H1 (cell line): ENCODE results near the gene MARCHF10.

Source experiments
- CHD2 ChIP-seq: IDR thresholded peaks from 2 replicates; pipeline ENCODE4 v1.6.1; 2012; ENCODE audit warnings: low read length, improper control_type of control experiment
- CTCF ChIP-seq, 3 experiments: IDR thresholded peaks; 1 replicate in 2 of 3; 2 replicates in 1 of 3; pipeline versions ENCODE4 v1.5.1 to v1.6.1; 2011; ENCODE audit warnings: low read length in 3 of 3, mild to moderate bottlenecking in 3 of 3, inconsistent platforms in 2 of 3, low read depth in 1 of 3, moderate library complexity in 1 of 3; ENCODE audit not compliant: insufficient read depth in 1 of 3; ENCODE audit errors: control extremely low read depth in 1 of 3
- EP300 ChIP-seq, 2 experiments: IDR thresholded peaks; 1 replicate in 1 of 2; 2 replicates in 1 of 2; pipeline ENCODE4 v1.6.1; 2011 to 2012; ENCODE audit warnings: low read depth in 2 of 2, low read length in 2 of 2, mild to moderate bottlenecking in 2 of 2, borderline replicate concordance in 1 of 2, inconsistent platforms in 1 of 2, moderate library complexity in 1 of 2
- EZH2 ChIP-seq: fragments of 200-600 bp; sonication (generic); IDR thresholded peaks from 2 replicates; pipeline ENCODE4 v1.7.1; 2012; ENCODE audit warnings: low read depth, mild to moderate bottlenecking, moderate library complexity, low read length, inconsistent platforms; ENCODE audit not compliant: severe bottlenecking
- MAFK ChIP-seq: IDR thresholded peaks from 2 replicates; pipeline ENCODE4 v1.6.1; 2012; ENCODE audit warnings: low read depth, mild to moderate bottlenecking, improper control_type of control experiment, low read length
- POLR2A ChIP-seq, 2 experiments: IDR thresholded peaks; 1 replicate in 1 of 2; 2 replicates in 1 of 2; pipeline ENCODE4 v1.6.1; 2011; ENCODE audit warnings: low read depth in 2 of 2, low read length in 2 of 2, mild to moderate bottlenecking in 2 of 2; ENCODE audit errors: control extremely low read depth in 1 of 2
- RAD21 ChIP-seq, 2 experiments: IDR thresholded peaks in 1 of 2; conservative IDR thresholded peaks in 1 of 2; 2 replicates each; pipeline ENCODE4 v1.6.1; 2011; ENCODE audit warnings: low read depth in 2 of 2, low read length in 2 of 2, improper control_type of control experiment in 1 of 2, inconsistent platforms in 1 of 2, mild to moderate bottlenecking in 1 of 2, moderate library complexity in 1 of 2
- RNF2 ChIP-seq: fragments of 200-900, 300-1000 bp; sonication (generic); IDR thresholded peaks from 2 replicates; pipeline ENCODE4 v1.7.1; 2016; ENCODE audit warnings: borderline replicate concordance, low read depth, mild to moderate bottlenecking, antibody characterized with exemption, low read length; ENCODE audit not compliant: poor library complexity, severe bottlenecking; ENCODE audit errors: missing control alignments
- SIN3A ChIP-seq, 2 experiments: IDR thresholded peaks in 1 of 2; conservative IDR thresholded peaks in 1 of 2; 2 replicates each; pipeline ENCODE4 v1.6.1; 2011 to 2012; ENCODE audit warnings: low read length in 2 of 2, improper control_type of control experiment in 1 of 2, low read depth in 1 of 2, mild to moderate bottlenecking in 1 of 2
- SRF ChIP-seq: IDR thresholded peaks from 2 replicates; pipeline ENCODE4 v1.6.1; 2011; ENCODE audit warnings: mild to moderate bottlenecking, low read depth, low read length, moderate library complexity
- TAF1 ChIP-seq: IDR thresholded peaks from 2 replicates; pipeline ENCODE4 v1.6.1; 2011; ENCODE audit warnings: mild to moderate bottlenecking, low read depth, low read length
- USF2 ChIP-seq: IDR thresholded peaks from 2 replicates; pipeline ENCODE4 v1.6.1; 2011; ENCODE audit warnings: low read length, improper control_type of control experiment
- YY1 ChIP-seq: IDR thresholded peaks from 2 replicates; pipeline ENCODE4 v1.6.1; 2011; ENCODE audit warnings: low read depth, mild to moderate bottlenecking, low read length

GRCh38 chr17:62666801-62667591 lies 141.1 kb downstream of the MARCHF10 start:
- TF ChIP-seq CTCF (IDR thresholded peaks at IDR 0.05; ENCODE audit: control extremely low read depth in 1 of 3, insufficient read depth in 1 of 3, low read depth in 1 of 3, low read length in 3 of 3) (no peak), USF2 (no peak), EP300 (IDR thresholded peaks at IDR 0.05; ENCODE audit: borderline replicate concordance in 1 of 2, low read depth in 2 of 2, low read length in 2 of 2) (no peak), RNF2 (no peak), SRF (no peak), EZH2 (no peak), POLR2A (IDR thresholded peaks at IDR 0.05; ENCODE audit: control extremely low read depth in 1 of 2, low read depth in 2 of 2, low read length in 2 of 2) (no peak), CHD2 (no peak), RAD21 (IDR thresholded peaks at IDR 0.05 in 1 of 2, conservative IDR thresholded peaks at IDR 0.05 in 1 of 2; ENCODE audit: low read depth in 2 of 2, low read length in 2 of 2) (no peak; a peak in 1 of 4 replicates), YY1 (no peak), MAFK (no peak), SIN3A (conservative IDR thresholded peaks at IDR 0.05 in 1 of 2, IDR thresholded peaks at IDR 0.05 in 1 of 2; ENCODE audit: low read depth in 1 of 2, low read length in 2 of 2) (no peak), TAF1 (no peak)
